IPS DF 4.7 (cell line): ENCODE measurements around the gene CCDC12.

Experiments
- DNase-seq: peaks from one replicate; pipeline ENCODE4 v3.0.0-alpha.2; 2013; ENCODE audit warnings: low spot score; ENCODE audit errors: extremely low read depth

Gene CCDC12

DNA sequence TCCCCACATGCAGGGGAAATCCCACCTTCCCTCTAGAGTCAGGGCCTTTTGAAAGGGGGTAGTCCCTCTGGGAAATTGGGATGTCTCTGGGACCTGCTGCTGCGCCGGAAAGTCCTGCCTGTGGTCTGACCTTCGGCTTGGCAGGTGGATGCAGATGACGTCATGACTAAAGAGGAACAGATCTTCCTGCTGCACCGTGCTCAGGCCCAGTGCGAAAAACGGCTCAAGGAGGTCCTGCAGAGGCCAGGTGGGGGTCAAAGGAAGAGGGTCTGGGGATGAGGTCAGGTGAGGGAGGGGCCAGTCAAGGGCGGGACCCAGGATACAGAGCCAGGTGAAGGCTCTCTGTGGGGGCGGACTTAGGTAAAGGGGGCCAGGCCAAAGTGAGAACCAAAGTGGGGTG lies 82.8 kb downstream of the CCDC12 start:
- no peak for DNase-seq

DNA sequence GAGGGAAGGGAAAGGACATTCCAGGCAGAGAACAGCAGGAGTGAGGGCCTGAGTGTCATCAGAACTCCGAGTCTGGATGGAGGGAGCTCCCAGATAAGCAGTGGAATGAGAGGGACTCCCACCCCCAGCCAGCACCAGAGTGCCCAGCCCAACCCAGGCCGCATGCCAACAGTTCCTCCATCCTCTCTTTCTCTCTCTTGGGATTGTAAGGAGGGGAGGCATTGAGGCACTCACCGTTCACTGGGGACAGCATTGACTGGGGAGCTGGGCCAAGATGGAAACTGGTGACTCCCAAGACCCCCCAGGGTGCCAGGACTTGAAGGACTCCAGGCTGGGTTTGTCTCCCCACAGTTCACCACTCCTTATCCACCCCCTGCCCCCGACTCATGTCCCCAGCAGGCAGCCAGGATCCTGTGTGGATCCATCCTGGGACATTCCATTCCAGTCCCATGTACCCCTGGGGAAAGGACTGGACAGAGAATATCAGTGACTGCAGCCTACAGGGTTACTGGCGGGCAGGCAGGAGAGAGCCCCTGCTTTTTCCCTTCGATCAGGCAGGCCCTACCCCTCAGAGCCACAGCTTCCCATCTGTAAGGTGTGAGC lies 83.3 kb downstream of the CCDC12 start:
- no peak for DNase-seq

DNA sequence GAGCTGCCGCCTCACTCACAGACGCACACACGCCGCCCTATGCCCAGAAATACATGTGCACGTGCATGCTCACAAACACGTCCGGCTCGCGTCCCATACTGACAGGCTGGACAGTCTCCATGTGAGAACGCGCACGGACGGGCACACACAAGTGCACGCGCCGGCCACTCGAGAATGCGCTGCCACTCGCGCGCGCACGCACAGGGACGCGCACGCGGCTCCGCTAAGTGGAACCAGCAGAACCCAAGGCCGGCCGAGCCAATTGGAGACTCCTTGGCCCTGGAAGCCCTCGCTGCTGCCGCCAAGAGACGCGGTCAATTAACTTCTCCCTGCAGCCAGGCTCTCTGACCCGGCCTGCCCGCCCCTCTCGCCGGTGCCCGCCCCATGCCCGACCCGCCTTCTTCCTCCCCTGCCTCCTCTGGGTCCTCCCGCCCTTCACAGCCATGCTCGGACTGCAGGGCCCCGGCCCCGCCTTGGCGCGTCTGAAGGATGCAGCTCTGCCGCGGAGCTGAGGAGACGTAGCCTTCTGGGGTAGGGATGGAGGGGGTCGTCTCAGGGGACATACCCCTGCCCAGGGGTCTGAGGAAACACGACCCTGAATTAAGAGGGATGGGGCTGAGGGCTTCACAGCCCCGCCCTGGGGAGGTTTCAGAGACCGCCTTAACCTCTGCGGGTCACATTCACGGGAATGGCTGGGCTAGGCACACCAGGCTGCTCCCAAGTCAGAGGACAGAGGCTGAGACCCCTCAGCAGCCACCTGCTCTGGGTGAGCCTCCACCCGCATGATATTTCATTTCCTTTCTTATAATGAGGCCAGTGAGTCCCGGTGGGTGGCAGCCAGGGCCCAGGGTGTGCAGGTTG lies 84.0 kb downstream of the CCDC12 start:
- no peak for DNase-seq

DNA sequence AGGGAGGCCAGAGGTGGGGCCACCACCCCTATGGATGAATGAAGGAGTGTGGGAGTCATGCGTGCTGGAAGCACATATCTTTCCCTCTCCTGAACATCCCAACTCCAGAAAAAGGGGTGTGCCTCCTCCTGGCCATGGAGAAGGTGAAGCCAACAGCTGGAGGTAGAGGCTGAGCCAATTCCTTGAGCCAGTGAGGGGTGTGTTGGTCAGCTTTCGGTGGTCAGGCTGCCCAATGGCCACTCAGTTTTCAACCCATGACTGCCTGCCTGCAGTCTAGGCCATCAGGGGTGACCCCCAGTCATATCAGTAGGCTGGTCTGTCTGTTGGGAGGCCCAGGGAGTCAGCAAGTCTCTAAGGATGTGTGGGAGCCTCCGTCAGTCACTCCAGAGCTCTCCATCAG lies 85.4 kb downstream of the CCDC12 start:
- no peak for DNase-seq

DNA sequence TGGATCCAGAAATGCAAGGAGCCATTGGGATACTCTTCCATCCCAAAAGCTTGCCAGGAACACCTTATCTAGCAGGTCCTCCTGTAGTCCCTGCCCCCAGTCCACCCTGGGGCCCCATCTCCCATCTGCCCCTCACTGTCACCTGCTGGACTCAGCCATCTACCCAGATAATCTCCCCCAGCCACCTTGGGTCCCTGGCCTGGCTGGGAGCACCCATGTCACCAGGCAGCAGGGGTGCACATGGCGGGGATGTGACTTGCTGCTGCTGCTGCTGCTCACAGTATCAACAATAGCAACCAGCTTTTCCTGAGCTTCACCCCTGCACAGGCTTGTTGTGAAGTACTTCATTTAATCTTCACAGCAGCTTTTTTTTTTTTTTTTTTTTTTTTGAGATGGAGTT lies 86.4 kb downstream of the CCDC12 start:
- DNase-seq: no peak

DNA sequence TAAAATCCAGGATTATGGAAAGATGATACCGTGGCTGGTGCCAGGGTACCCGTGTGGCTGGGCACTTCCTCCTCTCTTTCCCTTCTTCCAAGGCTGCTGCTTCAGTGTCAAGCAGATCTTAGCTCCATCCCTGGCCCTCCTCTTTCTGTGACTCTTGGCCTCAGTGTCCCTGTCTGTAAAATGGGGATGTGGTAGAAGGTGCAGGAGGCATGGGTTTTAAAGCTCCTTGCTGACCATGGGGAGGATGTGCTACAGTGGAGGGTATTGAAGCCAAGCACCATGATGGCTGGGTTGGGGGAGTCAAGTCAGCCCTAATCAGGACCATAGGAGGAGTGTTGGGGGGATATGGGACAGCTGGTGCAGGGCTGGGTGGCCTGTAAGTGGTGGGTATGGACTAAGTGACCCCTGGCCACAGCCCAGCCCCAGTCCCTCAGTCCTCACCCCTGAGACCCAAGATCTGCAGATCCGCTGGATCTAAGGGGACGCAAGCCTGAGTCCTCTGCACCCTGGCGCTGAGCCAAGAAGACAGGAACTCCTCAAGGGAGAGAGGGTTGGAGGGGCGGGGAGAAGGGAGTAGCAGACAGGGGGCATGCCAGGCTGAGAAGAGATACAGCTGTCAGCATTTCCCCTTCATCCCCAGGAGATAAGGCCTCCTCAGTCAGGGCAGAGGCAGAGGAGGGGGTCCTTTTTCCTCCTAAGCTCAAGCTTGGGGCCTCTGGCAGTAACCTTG lies 87.0 kb downstream of the CCDC12 start:
- DNase-seq: no peak

DNA sequence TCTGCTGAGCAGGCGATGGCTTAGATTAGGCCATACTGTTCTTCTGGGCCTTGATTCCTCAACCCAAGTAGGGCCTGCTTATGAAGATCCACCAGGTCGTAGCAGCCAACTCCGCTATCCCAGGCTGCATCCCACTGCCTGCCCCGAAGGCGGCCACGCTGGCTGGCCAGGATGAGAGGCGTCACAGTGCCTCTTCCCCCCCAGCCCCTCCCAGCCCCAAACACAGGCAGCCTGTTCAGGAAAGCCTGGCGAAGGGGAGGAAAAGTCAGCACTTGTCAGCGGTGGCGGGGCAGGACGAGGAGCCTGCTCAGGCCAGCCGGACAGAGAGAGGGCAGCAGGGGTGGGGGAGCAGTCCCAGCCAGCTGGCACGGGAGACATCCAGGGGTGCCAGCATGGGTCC lies 87.8 kb downstream of the CCDC12 start:
- DNase-seq: no peak

DNA sequence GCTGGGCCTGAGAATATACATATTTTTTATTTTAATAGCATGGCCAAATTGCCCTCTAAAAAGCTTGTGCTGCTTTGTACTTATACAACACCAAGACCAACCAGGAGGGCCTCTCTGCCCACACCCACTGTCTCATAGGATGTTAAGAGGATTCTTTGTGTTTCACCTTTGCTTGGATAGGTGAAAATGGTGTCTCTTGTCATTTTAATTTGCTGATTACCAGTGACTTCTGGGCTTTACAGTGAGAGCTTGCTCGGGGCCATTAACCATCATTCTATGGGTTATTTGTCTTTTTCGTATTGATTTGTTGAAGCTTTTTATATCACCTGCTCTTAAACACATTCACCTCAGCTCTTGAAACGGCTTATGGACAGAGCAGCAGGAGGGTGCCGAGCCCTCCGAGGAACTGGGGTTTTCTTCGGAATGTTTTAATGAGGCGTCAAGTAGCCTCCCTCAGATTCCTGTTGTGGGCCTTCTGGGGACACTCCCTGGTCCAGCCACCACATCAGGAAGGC lies 88.5 kb downstream of the CCDC12 start:
- DNase-seq: no peak

DNA sequence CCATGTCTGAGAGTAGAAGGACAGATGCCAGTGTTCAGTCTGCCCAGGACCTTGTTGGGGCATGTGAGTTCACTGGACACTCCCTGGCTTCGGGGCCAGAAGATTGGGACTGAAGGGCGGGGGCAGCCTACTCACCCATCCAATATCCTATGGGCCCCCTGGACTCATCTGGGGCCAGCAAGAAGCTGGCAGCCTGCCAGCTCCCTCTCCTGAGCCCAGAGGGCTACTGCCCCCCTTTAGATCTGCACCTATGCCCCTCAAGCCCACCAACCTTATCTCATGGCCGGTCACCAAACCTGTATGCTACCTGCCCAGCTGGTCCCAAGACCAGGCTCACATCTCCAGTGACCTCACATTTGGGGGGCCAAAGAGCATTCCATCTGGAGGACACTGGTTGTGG lies 90.9 kb downstream of the CCDC12 start:
- no peak for DNase-seq

DNA sequence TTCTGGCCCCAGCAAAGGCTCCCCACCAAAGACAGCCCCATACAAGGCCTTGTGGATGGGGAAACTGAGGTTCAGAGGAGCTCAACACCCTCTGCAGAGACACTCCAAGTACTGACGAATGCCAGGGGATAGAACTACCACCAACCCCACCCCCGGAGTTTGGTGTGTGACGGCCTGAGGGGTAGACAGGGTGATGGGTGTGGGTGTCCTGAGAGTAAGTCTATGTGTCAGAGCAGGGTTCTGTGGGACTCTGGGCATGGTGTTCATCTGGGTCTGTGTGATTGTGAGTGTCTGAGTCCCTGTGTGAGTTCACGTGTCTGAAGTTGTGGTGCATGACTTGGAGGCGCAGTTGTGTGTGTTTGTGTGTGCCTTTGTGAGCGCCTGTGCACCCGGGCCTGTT lies 91.6 kb downstream of the CCDC12 start:
- no peak for DNase-seq

DNA sequence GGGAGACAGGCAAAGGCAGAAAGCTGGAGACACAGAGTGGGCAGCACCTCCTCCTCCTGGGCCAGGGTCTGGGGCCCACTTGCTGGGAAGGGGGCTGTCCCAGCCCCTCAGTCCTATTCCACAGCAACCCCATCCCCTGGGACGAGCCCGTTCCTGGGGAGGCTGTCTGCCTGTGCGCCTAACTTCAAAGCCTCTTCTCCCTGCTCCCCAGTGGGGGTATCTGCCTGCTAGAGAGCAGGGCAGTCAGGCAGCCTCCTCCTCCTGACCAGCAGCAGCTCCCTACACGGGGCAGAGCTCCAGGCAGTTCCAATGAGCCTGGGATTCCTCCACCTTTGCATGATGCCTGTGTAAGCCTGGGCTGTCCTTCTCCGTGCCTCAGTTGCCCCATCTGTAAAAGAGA lies 92.1 kb downstream of the CCDC12 start:
- DNase-seq: no peak

DNA sequence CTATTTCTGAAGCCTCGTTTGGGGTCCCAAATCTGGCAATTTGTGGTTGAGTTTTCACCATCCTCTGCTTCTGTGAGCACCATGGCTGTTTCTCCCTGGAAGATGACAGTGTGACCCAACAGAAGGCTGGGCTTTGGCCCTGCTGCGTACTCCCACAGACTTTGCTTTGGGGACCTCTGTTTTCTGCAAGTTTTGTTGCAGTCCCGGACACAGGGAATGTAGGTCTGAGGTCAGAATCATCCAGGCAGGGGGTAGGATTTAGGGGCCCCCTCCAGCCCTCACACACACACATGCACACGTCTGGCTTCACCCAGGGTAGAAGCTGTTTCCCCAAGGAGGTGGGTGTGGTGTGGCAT lies 92.7 kb downstream of the CCDC12 start:
- no peak for DNase-seq

DNA sequence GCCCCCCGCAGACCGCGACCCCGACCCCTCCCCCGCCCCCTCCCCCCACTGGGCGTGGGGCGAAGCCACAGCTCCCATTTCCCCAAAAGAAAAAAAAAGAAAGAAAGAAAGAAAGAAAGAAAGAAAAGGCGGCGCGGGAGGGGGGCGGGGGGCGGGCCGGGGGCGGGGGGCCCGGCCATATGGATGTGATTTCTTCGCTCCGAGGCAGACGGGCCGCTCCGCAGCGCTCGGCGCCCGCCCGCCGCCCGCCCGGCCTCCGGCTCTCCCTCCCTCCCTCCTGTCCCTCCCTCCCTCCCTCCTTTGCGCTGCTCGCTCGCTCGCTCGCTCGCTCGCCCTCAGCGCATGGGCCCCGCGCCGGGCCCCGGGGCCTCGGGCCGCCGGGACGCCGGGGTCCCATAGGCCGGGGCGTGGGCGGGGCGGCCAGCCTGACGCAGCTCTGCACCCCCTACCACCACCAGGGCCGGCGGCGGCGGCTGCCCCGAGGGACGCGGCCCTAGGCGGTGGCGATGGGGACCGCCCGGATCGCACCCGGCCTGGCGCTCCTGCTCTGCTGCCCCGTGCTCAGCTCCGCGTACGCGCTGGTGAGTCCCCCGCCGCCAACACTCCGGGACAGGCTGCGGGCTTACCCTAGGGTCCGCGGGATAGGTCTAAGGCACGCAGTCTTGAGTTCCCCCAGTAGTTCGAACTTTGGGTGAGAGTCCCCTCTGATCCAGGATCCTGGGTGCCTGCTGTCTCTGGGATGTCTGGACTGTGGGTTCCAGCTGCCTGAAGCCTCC lies 93.3 kb downstream of the CCDC12 start:
- no peak for DNase-seq

DNA sequence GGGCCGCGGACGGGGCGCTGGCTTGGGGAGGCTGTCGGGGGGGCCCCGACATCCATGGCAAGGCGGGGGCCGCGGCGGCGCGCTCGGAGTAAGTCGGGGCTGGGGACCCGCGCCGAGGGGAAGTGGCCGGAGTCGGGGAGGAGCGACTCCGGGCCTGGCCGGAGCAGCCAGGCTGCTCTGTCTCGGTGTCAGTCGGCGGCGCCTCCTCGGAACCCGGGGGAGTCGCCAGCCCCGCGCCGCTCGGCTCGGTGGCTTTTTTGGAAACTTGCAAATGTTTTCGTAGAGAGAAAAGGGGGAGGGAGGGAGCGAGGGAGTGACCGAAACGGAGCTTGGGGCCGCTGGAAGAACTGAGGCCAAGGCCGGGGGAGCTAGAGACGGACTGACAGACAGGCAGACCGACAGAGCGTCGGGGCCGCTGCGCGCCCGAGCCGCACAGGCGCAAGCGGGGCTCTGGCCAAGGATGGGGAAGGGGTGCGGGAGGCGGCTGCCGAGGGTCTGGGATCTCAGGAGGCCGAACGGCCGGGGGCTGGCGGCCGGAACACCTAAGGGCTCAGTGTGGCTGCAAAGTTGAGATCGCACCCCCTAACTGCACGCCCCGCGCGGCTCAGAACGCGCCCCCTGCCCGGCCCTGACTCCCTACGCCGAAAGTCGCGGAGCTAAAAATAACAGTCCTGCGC lies 94.0 kb downstream of the CCDC12 start:
- no peak for DNase-seq

DNA sequence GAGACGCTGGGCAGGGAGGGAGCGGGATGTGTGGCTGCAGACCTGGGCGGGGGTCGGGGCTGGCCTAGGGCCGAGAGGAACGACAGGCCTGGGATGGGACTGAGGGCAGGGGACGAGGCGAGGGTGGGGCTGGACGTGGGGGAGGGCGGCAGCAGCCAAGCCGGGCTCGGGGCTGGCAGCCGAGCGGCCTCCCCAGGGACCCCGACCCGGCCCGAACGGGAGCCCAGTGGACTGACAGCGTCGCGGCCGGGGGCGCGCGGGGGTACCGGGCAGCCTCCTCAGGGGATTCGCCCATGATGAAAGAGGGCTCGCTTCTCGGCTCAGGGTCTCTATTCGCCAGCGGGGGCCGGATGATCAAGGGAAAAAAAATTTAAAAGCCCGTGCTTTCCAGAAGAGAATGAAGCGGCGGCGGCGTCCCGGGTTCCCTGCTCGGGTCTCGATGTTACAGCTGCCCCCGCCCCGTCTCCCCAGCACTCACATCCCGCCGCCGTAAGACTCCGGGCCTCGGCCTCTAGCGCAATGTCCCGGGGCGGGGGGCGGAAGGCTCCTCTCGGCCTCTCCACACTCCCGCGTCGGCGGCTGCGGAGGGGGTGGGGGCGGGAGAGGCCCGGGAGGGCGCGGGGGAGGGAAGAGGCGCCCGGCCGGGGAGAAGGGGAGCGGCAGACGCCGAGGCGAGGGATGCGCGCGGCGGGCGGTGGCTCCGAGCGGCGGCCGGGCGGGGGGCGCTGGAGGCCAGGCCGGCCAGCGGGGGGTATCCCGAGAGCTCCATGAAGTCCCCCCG lies 94.8 kb downstream of the CCDC12 start:
- DNase-seq: no peak

DNA sequence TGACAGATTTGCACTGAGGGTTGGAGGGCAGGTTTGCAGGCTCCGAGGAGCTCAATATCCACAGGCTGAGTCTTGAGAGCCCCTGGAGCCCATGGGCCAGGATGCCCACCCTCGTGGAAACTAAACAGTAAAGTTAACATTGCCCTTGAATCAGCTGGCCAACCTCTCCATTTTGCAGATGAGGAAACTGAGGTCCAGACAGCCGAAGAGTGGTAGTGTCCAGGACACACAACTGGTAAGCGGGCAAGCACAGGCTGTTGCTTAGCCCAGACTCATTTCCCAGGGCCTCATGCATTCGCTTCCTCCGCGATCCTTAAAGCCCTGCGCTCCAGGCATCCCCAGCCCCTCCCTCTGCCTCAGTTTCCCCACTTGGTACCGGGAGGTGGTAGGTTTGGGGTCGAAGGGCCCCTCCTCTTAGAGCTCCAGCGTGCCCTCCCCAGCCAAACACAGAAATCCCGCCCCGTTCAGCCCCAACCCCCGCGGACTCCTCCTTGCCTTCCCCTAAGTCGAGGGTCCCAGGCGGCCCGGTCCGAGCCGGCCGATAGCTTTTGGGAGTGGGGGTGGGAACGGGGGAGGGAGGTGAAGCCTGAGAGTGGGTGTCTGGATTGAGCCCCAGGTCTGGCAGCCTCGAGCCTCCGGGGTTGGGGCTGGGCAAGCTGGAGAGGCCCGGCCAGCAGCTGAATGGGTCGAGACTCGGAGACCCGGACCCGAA lies 95.5 kb downstream of the CCDC12 start:
- DNase-seq: no peak

DNA sequence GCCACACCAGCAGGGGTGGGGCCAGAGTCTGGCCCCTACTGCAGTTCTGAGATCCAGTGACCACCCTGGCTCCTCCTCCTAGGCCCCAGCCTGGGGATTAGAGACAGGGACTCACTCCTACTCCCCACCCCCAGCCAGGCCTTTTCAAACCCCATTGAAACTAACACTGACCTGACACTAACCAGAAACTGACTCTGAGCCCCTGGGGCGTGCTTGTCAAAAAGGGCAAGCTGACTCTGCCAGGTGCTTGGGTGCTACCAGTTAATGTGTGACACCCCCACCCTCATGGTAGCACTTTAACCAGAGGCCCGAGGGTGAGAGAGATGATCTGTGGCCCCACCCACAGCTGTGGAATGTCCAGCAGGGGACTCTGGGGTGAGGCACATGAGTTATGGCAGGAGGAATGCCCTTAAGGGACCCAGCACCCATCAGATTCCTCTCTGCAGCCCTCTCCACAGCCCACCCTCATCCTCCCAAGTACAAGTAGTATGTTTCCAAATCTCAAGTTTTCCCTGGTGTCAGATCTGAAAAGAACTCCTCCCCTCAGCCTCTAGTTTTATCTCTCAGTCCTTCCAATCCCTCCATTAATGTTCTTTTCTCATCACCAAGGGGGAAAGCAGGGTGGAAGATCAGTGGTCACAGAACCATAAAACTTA lies 97.6 kb downstream of the CCDC12 start:
- no peak for DNase-seq

DNA sequence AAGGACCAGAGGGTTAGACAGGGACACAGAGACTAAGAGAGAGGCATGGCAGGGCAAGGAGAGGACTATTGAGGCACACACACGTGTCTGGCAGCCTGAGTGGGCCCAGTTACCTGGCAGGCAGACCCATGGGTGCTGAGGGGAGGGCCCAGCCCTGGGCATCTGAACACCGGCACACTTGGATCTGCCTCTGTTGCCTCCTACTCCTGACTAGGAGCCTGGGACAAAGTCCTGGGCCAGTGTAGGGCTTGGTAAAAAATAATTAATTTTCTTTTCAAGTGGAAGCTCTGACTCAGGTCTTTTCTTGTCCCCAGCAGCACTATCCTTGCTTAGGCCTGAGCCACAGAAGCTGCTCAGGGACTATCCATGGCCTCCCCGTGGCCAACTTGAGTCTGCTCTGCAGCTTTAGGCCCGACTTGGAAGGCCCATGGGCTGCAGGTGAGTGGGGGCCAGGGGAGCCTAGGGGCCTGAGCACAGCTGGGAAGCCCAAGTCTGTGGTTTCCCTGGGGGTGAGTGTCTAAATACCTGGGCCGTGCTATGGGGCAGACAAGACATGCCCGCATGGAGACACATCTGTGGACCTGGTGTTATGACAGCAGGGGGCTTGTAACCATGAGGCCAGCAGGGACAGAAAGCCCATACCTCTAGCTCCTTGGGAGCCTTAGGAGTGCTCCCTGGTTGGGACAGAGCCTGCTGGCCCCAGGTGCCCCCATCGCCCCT lies 99.0 kb downstream of the CCDC12 start, which contains the start of gene PTH1R:
TSS of gene PTH1R (plus strand) at position 316 of the 720 bp plus-strand sequence. CDS start 5,839 bp downstream, outside the sequence.
- DNase-seq: no peak
